IMR-90 (cell line): Measurements from ENCODE around the gene ZMAT5. TPM values are rescaled to one million over a fixed set of nuclear protein-coding genes. Genes with fewer than 3 reads are reported as not detected.

Experiments used
- ATAC-seq: fragments of 200-7000 bp; cut with Tn5 transposase; 2 replicates; pipeline ENCODE4 v1.9.1; 2020; ENCODE audit warnings: low read depth, mild to moderate bottlenecking, moderate library complexity
- BruUV-seq: library from RNA; stranded (reverse); fragments of 400-500 nt; replicated peaks from 2 replicates; lab custom pipeline; 2021; lab: Mats Ljungman, UMichigan
- CTCF ChIA-PET: fragments of 300-600 bp; formaldehyde crosslinking; extraction: SDS; loops from one replicate; lab custom pipeline; 2021; ENCODE audit warnings: antibody characterized with exemption; lab: Yijun Ruan, JAX
- POLR2A ChIA-PET: fragments of 300-600 bp; sonication (Branson Sonifier 250); formaldehyde crosslinking; loops from one replicate; lab custom pipeline; 2022; ENCODE audit warnings: antibody characterized with exemption; ENCODE audit not compliant: unreplicated experiment; lab: Charles Lee
- DNase-seq: peaks from one replicate; pipeline ENCODE4 v3.0.0; 2013
- H2AFZ ChIP-seq: replicated peaks from 2 replicates; pipeline ENCODE3; 2013; ENCODE audit warnings: low read length, mild to moderate bottlenecking; ENCODE audit not compliant: poor library complexity
- H2AK5ac ChIP-seq: 2 replicates; pipeline ENCODE4 v1.6.1; 2013; ENCODE audit warnings: low read depth, low read length, inconsistent platforms
- H2AK9ac ChIP-seq: replicated peaks from 2 replicates; pipeline ENCODE3; 2013; ENCODE audit warnings: mild to moderate bottlenecking, low read depth, low read length, moderate library complexity; ENCODE audit not compliant: poor library complexity
- H2BK120ac ChIP-seq: 2 replicates; pipeline ENCODE4 v1.6.1; 2013; ENCODE audit warnings: low read depth, low read length, inconsistent platforms
- H2BK15ac ChIP-seq: 3 replicates; pipeline ENCODE4 v1.6.1; 2013; ENCODE audit warnings: low read depth, low read length, inconsistent platforms
- H2BK20ac ChIP-seq: 2 replicates; pipeline ENCODE4 v1.6.1; 2013; ENCODE audit warnings: low read depth, mild to moderate bottlenecking, inconsistent platforms, low read length, moderate library complexity
- H2BK5ac ChIP-seq: 2 replicates; pipeline ENCODE4 v1.6.1; 2013; ENCODE audit warnings: mild to moderate bottlenecking, low read depth, low read length, inconsistent platforms; ENCODE audit not compliant: poor library complexity, severe bottlenecking
- H3K14ac ChIP-seq: replicated peaks from 2 replicates; pipeline ENCODE4 v1.6.1; 2013; ENCODE audit warnings: low read depth, low read length, inconsistent platforms
- H3K18ac ChIP-seq: 2 replicates; pipeline ENCODE4 v1.6.1; 2013; ENCODE audit warnings: low read depth, low read length, control low read depth
- H3K23ac ChIP-seq: 2 replicates; pipeline ENCODE4 v1.6.1; 2013; ENCODE audit warnings: low read depth, low read length, inconsistent platforms
- H3K27ac ChIP-seq: 2 replicates; pipeline ENCODE4 v1.5.1; 2013; ENCODE audit warnings: mild to moderate bottlenecking, control low read depth, low read length; ENCODE audit not compliant: insufficient read depth
- H3K27me3 ChIP-seq: 2 replicates; pipeline ENCODE4 v1.6.1; 2013; ENCODE audit warnings: low read length; ENCODE audit not compliant: control insufficient read depth, insufficient read depth
- H3K36me3 ChIP-seq: 2 replicates; pipeline ENCODE4 v1.6.1; 2013; ENCODE audit warnings: low read length, mixed read lengths; ENCODE audit not compliant: control insufficient read depth, insufficient read depth
- H3K4ac ChIP-seq: 2 replicates; pipeline ENCODE4 v1.6.1; 2013; ENCODE audit warnings: low read depth, low read length, inconsistent platforms
- H3K4me1 ChIP-seq: 2 replicates; pipeline ENCODE4 v1.6.1; 2013; ENCODE audit warnings: low read length, mixed read lengths; ENCODE audit not compliant: control insufficient read depth, insufficient read depth
- H3K4me2 ChIP-seq: 2 replicates; pipeline ENCODE4 v1.6.1; 2013; ENCODE audit warnings: low read depth, mild to moderate bottlenecking, control low read depth, low read length, moderate library complexity
- H3K4me3 ChIP-seq: 2 replicates; pipeline ENCODE4 v1.5.1; 2013; ENCODE audit warnings: low read depth, mild to moderate bottlenecking, control low read depth, low read length, moderate library complexity; ENCODE audit not compliant: insufficient read depth
- H3K56ac ChIP-seq: 2 replicates; pipeline ENCODE4 v1.6.1; 2013; ENCODE audit warnings: low read length, inconsistent platforms; ENCODE audit not compliant: insufficient read depth; ENCODE audit errors: extremely low read depth
- H3K79me1 ChIP-seq, 2 experiments: 2 replicates each; pipeline ENCODE4 v1.6.1; 2013; ENCODE audit warnings: low read length in 2 of 2, inconsistent platforms in 1 of 2, low read depth in 1 of 2
- H3K9ac ChIP-seq: 2 replicates; pipeline ENCODE4 v1.6.1; 2013; ENCODE audit warnings: low read depth, low read length, control low read depth
- H3K9me1 ChIP-seq: 2 replicates; pipeline ENCODE4 v1.6.1; 2013; ENCODE audit warnings: low read length, inconsistent platforms; ENCODE audit not compliant: insufficient read depth
- H3K9me3 ChIP-seq: 2 replicates; pipeline ENCODE4 v1.6.1; 2013; ENCODE audit warnings: low read length; ENCODE audit not compliant: control insufficient read depth, insufficient read depth
- H4K20me1 ChIP-seq: 2 replicates; pipeline ENCODE4 v1.6.1; 2013; ENCODE audit warnings: low read length, inconsistent platforms; ENCODE audit not compliant: insufficient read depth
- H4K5ac ChIP-seq: 2 replicates; pipeline ENCODE4 v1.6.1; 2013; ENCODE audit warnings: mild to moderate bottlenecking, low read depth, low read length, control low read depth
- H4K8ac ChIP-seq, 2 experiments: 2 replicates each; pipeline ENCODE4 v1.6.1; 2013; ENCODE audit warnings: low read depth in 2 of 2, low read length in 2 of 2, control low read depth in 1 of 2, inconsistent platforms in 1 of 2
- H4K91ac ChIP-seq: 2 replicates; pipeline ENCODE4 v1.6.1; 2013; ENCODE audit warnings: low read depth, low read length, inconsistent platforms; ENCODE audit not compliant: insufficient read depth
- BHLHE40 ChIP-seq: fragments of 150-350 bp; IDR thresholded peaks from 2 replicates; pipeline ENCODE4 v1.6.1; 2016; ENCODE audit warnings: mild to moderate bottlenecking, low read depth, low read length
- CEBPB ChIP-seq: IDR thresholded peaks from 2 replicates; pipeline ENCODE4 v1.6.1; 2012; ENCODE audit warnings: low read depth, low read length, improper control_type of control experiment
- CHD1 ChIP-seq: IDR thresholded peaks from 2 replicates; pipeline ENCODE4 v1.6.1; 2012; ENCODE audit warnings: low read depth, low read length, improper control_type of control experiment
- CTCF ChIP-seq: conservative IDR thresholded peaks from 2 replicates; pipeline ENCODE4 v1.5.1; 2012; ENCODE audit warnings: mild to moderate bottlenecking, low read depth, low read length, improper control_type of control experiment
- ELK1 ChIP-seq: fragments of 150-350 bp; IDR thresholded peaks from 2 replicates; pipeline ENCODE4 v1.6.1; 2016; ENCODE audit warnings: low read depth, mild to moderate bottlenecking, low read length, moderate library complexity, borderline replicate concordance
- FOS ChIP-seq: fragments of 150-350 bp; IDR thresholded peaks from 2 replicates; pipeline ENCODE4 v1.6.1; 2016; ENCODE audit warnings: low read depth, low read length
- MAFK ChIP-seq: IDR thresholded peaks from 2 replicates; pipeline ENCODE4 v1.6.1; 2012; ENCODE audit warnings: low read depth, low read length, improper control_type of control experiment
- MAZ ChIP-seq: IDR thresholded peaks from 2 replicates; pipeline ENCODE4 v1.6.1; 2012; ENCODE audit warnings: low read depth, mild to moderate bottlenecking, low read length, improper control_type of control experiment, moderate library complexity, borderline replicate concordance
- MXI1 ChIP-seq: IDR thresholded peaks from 2 replicates; pipeline ENCODE4 v1.6.1; 2012; ENCODE audit warnings: low read depth, mild to moderate bottlenecking, low read length, moderate library complexity, borderline replicate concordance
- NFE2L2 ChIP-seq: fragments of 150-350 bp; IDR thresholded peaks from 2 replicates; pipeline ENCODE4 v1.6.1; 2016; ENCODE audit warnings: low read depth, mild to moderate bottlenecking, low read length
- POLR2A ChIP-seq: IDR thresholded peaks from 2 replicates; pipeline ENCODE4 v1.6.1; 2012; ENCODE audit warnings: mild to moderate bottlenecking, low read depth, low read length
- RAD21 ChIP-seq: IDR thresholded peaks from 2 replicates; pipeline ENCODE4 v1.6.1; 2012; ENCODE audit warnings: low read length, improper control_type of control experiment
- RFX5 ChIP-seq: IDR thresholded peaks from 2 replicates; pipeline ENCODE4 v1.8.0; 2012; ENCODE audit warnings: low read depth, mild to moderate bottlenecking, low read length, moderate library complexity
- SMC3 ChIP-seq: fragments of 150-350 bp; IDR thresholded peaks from 2 replicates; pipeline ENCODE4 v1.6.1; 2016; ENCODE audit warnings: low read depth, mild to moderate bottlenecking, antibody characterized with exemption, low read length, moderate library complexity
- USF2 ChIP-seq: fragments of 150-350 bp; IDR thresholded peaks from 2 replicates; pipeline ENCODE4 v1.6.1; 2017; ENCODE audit warnings: mild to moderate bottlenecking, antibody characterized with exemption, low read length, low read depth
- WGBS, 2 experiments: methylation state at CpG; one replicate each; pipeline versions ENCODE4 v1.1.5 to v1.1.7; 2013; ENCODE audit warnings: missing lambda C conversion rate in 2 of 2; ENCODE audit not compliant: insufficient read length in 1 of 2; ENCODE audit errors: extremely low coverage in 2 of 2; 5-methylcytosine and 5-hydroxymethylcytosine counted together
- dilution Hi-C: fragments of 300-500 bp; cut with HindIII; formaldehyde crosslinking; loops from one replicate; pipeline ENCODE4 v1.14.3; 2018; ENCODE audit warnings: low sequenced_read_pairs; ENCODE audit not compliant: unreplicated experiment
- in situ Hi-C: fragments of 300-500 bp; cut with MboI; formaldehyde crosslinking; loops from 3 replicates; pipeline ENCODE4 v1.14.3; 2019; ENCODE audit warnings: low sequenced_read_pairs, inconsistent platforms, mixed read lengths
- intact Hi-C: fragments of 100-400 bp; cut with micrococcal nuclease; formaldehyde crosslinking; loops from 2 replicates; pipeline ENCODE4 v1.10.0; 2022
- polyA plus RNA-seq, 3 experiments: library from polyadenylated mRNA; depleted of rRNA; stranded (reverse); fragments of >200 nt; gene quantifications; 2 replicates each; pipeline ENCODE4 v1.2.3, GENCODE V29; 2012; ENCODE audit warnings: low replicate concordance in 1 of 3
- total RNA-seq: library from RNA; depleted of rRNA; stranded (reverse); fragments of >200 nt; gene quantifications from 2 replicates; pipeline ENCODE4 v1.2.3, GENCODE V29; 2012

ZMAT5 gene
- total and polyA plus RNA-seq, 2 of the 4 experiments (the other 2 are of a cell fraction) = 21.7 to 31.8 TPM

GRCh38 chr22:29813126-29813525 lies 46.3 kb upstream of the ZMAT5 start:
- no peak overlapping the region for H2AK9ac ChIP-seq
- H3K4me2 ChIP-seq = no peak overlapping the region
- no peaks in the 10 kb centered on the region for H3K27me3 ChIP-seq
- no peak overlapping the region for H2AK5ac ChIP-seq
- ATAC-seq = no peak
- intact Hi-C loops = no loop called here
- H2AFZ ChIP-seq = no peak overlapping the region
- no peak overlapping the region for H3K56ac ChIP-seq
- H2BK15ac ChIP-seq = no peak overlapping the region
- no peak for DNase-seq
- no TSS peak for BruUV-seq
- H2BK20ac ChIP-seq = no peak overlapping the region
- H3K27ac ChIP-seq = no peak overlapping the region
- TF ChIP-seq USF2 (no peak), MAZ (no peak), CEBPB (no peak), MAFK (no peak), RFX5 (no peak), RAD21 (no peak), FOS (no peak), SMC3 (no peak), CHD1 (no peak), POLR2A (no peak), NFE2L2 (no peak), MXI1 (no peak), BHLHE40 (no peak), CTCF (no peak), ELK1 (no peak)
- no peak overlapping the region for H4K91ac ChIP-seq
- CTCF ChIA-PET = no interaction called here
- H2BK120ac ChIP-seq = no peak overlapping the region
- no peaks in the 10 kb centered on the region for H3K9me1 ChIP-seq
- in situ Hi-C loops = no loop called here
- no peak overlapping the region for H4K5ac ChIP-seq
- H2BK5ac ChIP-seq = no peak overlapping the region
- peaks cover 53% of the 10 kb centered on the region for H3K36me3 ChIP-seq
- H3K23ac ChIP-seq = no peak overlapping the region
- dilution Hi-C loops = no loop called here
- POLR2A ChIA-PET = interaction anchor here (0.6 kb wide), 1 partner anchor 21 kb away, joined by 11 read pairs; no protein-coding TSS in a partner anchor
- no peak overlapping the region for H3K18ac ChIP-seq
- no peak overlapping the region for H4K8ac ChIP-seq
- H3K4ac ChIP-seq = no peak overlapping the region
- H3K14ac ChIP-seq = no peak overlapping the region
- H3K4me3 ChIP-seq = no peak overlapping the region
- H3K9ac ChIP-seq = no peak overlapping the region
- H4K20me1 ChIP-seq = no peaks in the 10 kb centered on the region
- peaks cover 1% of the 10 kb centered on the region; the same call in 1 of the 2 replicates for H3K4me1 ChIP-seq
- no peaks in the 10 kb centered on the region for H3K9me3 ChIP-seq
- WGBS, 2 experiments = no CpG with 5 or more reads among the region's 8 CpGs
- no peaks in the 10 kb centered on the region; a peak in 1 of 4 replicates for H3K79me1 ChIP-seq
